ENCODE results near the gene ZNF574. TPM values are rescaled to one million over a fixed set of nuclear protein-coding genes. Genes with fewer than 3 reads are reported as not detected.
A peak's percentile ranks its signal among the peaks of the same experiment; 100 is the strongest.

The ZNF574 gene
- total RNA-seq, 1 donor from 2014 or later, result 20.1 TPM

GRCh38 chr19:42053037-42053935, 22.7 kb upstream of the ZNF574 start:
- no peak for DNase-seq (ENCODE audit: low read depth)

- no peak for DNase-seq (ENCODE audit: low read depth)
Measured at GRCh38 chr19:42054205-42054604, 21.8 kb upstream of the ZNF574 start.

- DNase-seq (ENCODE audit: low read depth), result peak; percentile 40
Measured at GRCh38 chr19:42057846-42058245, 18.1 kb upstream of the ZNF574 start.

GRCh38 chr19:42059196-42059595, 16.8 kb upstream of the ZNF574 start:
- DNase-seq (ENCODE audit: low read depth), result no peak

- DNase-seq (ENCODE audit: low read depth), result no peak
Measured at GRCh38 chr19:42060117-42060516, 15.8 kb upstream of the ZNF574 start.

- no peak for DNase-seq (ENCODE audit: low read depth)
Measured at GRCh38 chr19:42062381-42062780, 13.6 kb upstream of the ZNF574 start.

GRCh38 chr19:42064432-42064831, 11.5 kb upstream of the ZNF574 start:
- DNase-seq (ENCODE audit: low read depth), result no peak

- DNase-seq (ENCODE audit: low read depth), result no peak
Measured at GRCh38 chr19:42065051-42065450, 10.9 kb upstream of the ZNF574 start.

GRCh38 chr19:42065511-42065910, 10.5 kb upstream of the ZNF574 start:
- no peak for DNase-seq (ENCODE audit: low read depth)

GRCh38 chr19:42066075-42066754, 9.8 kb upstream of the ZNF574 start:
- peak; percentile 21 for DNase-seq (ENCODE audit: low read depth)

GRCh38 chr19:42067315-42067888, 8.6 kb upstream of the ZNF574 start:
- no peak for DNase-seq (ENCODE audit: low read depth)

GRCh38 chr19:42068361-42068755, 7.6 kb upstream of the ZNF574 start:
- DNase-seq (ENCODE audit: low read depth), result no peak

GRCh38 chr19:42068756-42069571, 7.0 kb upstream of the ZNF574 start:
- DNase-seq (ENCODE audit: low read depth), result no peak

- DNase-seq (ENCODE audit: low read depth), result no peak
Measured at GRCh38 chr19:42069619-42070351, 6.2 kb upstream of the ZNF574 start, which contains the start of gene GRIK5. Gene GRIK5, minus strand, starts transcription at chr19:42070206. Its CDS starts 4,436 bp downstream, at chr19:42065770.

- no peak for DNase-seq (ENCODE audit: low read depth)
Measured at GRCh38 chr19:42071247-42071646, 4.7 kb upstream of the ZNF574 start.

- peak; percentile 43 for DNase-seq (ENCODE audit: low read depth)
Measured at GRCh38 chr19:42074513-42075363, 1.2 kb upstream of the ZNF574 start.

GRCh38 chr19:42075364-42075615, 676 bp upstream of the ZNF574 start:
- no peak for DNase-seq (ENCODE audit: low read depth)

- no peak for DNase-seq (ENCODE audit: low read depth)
Measured at GRCh38 chr19:42076380-42076944, 496 bp downstream of the ZNF574 start.

GRCh38 chr19:42078058-42078457, 2.1 kb downstream of the ZNF574 start:
- DNase-seq (ENCODE audit: low read depth), result no peak

All from myocyte (in vitro differentiated cells).